Ishikawa (cell line): Measurements from ENCODE around the gene KCNK7.
A peak's percentile ranks its signal among the peaks of the same experiment; 100 is the strongest.

Source experiments
- CEBPB ChIP-seq: IDR thresholded peaks from 2 replicates; pipeline ENCODE4 v1.6.1; 2012
- CREB1 ChIP-seq: IDR thresholded peaks from 2 replicates; pipeline ENCODE4 v1.6.1; 2012; ENCODE audit warnings: low read depth
- EGR1 ChIP-seq: IDR thresholded peaks from 2 replicates; pipeline ENCODE4 v1.6.1; 2012
- EP300 ChIP-seq: IDR thresholded peaks from 2 replicates; pipeline ENCODE4 v1.6.1; 2012; ENCODE audit warnings: borderline replicate concordance
- FOXM1 ChIP-seq: IDR thresholded peaks from 2 replicates; pipeline ENCODE4 v1.6.1; 2012; ENCODE audit warnings: low read depth, borderline replicate concordance
- MAX ChIP-seq: IDR thresholded peaks from 2 replicates; pipeline ENCODE4 v1.6.1; 2012
- NFIC ChIP-seq: IDR thresholded peaks from 2 replicates; pipeline ENCODE4 v1.6.1; 2012
- RAD21 ChIP-seq: IDR thresholded peaks from 2 replicates; pipeline ENCODE4 v1.6.1; 2012; ENCODE audit warnings: low read depth
- REST ChIP-seq: IDR thresholded peaks from 2 replicates; pipeline ENCODE4 v1.6.1; 2012; ENCODE audit warnings: low read depth, mild to moderate bottlenecking
- TAF1 ChIP-seq: IDR thresholded peaks from 2 replicates; pipeline ENCODE4 v1.6.1; 2012; ENCODE audit warnings: low read depth, mild to moderate bottlenecking
- TCF12 ChIP-seq: IDR thresholded peaks from 2 replicates; pipeline ENCODE4 v1.6.1; 2012; ENCODE audit warnings: low read depth
- TEAD4 ChIP-seq: IDR thresholded peaks from 2 replicates; pipeline ENCODE4 v1.6.1; 2012
- YY1 ChIP-seq: IDR thresholded peaks from 2 replicates; pipeline ENCODE4 v1.6.1; 2012; ENCODE audit warnings: low read depth
- ZBTB7A ChIP-seq: IDR thresholded peaks from 2 replicates; pipeline ENCODE4 v1.6.1; 2012; ENCODE audit warnings: low read depth
- TF ChIP-seq, protein P1 (sequence below): IDR thresholded peaks from 2 replicates; pipeline ENCODE4 v1.6.1; 2012

KCNK7 gene

DNA sequence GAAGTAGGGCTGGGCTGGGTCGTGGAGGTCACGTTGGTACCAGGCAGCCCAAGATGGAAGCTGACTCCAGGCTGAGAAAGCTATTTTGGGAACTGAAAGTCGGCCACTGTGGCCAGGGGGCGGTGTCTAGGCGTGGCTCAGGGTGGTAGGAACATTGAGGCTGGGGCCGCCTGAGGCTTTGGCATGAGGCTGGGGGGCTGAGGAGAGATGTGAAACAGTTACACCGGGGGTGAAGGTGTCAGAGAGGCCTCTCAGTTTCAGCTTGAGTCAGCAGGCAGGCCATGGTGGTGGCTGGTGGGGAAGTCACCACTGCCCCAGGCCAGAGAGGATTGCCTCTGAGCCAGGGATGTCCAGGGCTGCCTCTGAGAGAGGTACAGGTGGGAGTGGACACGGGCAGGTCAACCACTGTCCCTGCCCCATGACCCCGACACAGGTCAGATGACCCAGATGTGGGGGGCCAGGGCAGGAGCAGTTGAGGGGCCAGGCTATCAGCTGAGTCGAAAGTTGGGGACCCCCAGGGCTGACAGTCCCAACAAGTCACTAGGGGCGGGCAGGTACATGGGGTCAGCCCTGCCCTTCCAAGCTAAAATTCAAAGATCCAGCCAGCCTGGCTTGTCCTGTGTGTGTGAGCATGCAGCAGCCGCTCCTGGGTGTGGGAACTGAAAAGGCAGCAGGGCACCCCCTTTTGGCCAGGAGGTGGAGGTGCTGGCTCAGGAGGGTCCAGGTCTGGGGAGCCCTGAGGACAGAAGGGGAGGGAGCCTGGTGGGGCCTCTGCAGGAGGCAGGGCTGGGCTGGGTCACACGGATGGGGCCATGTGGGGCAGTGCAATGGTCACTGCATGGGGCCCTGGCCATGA lies 7.2 kb downstream of the KCNK7 start:
- no peak for TF ChIP-seq CREB1
- TF ChIP-seq RAD21 = peak; percentile 58
- TF ChIP-seq, protein P1, sequence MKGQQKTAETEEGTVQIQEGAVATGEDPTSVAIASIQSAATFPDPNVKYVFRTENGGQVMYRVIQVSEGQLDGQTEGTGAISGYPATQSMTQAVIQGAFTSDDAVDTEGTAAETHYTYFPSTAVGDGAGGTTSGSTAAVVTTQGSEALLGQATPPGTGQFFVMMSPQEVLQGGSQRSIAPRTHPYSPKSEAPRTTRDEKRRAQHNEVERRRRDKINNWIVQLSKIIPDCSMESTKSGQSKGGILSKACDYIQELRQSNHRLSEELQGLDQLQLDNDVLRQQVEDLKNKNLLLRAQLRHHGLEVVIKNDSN = no peak

- TF ChIP-seq MAX (peak; percentile 43; the same call in 1 of the 2 replicates), NFIC (no peak)
These were observed 8.9 kb downstream of the KCNK7 start for GRCh38 chr11:65586676-65587075.

DNA sequence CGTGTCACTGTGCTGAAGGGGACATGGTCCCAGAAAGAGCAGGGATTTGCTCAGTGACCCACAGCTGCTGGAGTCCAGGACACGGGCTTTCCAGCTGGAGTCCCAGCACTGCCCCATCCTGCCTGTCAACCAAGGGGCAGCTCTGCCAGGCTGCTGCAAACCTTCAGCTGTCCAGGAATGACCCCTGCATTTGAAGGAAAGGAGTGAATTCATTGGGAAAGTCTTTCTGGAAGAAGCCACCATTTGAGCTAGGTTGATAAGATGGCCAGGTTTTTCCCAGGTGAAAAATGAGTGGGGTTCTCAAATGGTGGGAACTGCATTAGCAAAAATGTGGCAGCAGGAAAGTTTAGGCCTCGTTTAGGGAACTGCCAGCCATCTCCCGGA lies 9.4 kb downstream of the KCNK7 start:
- TF ChIP-seq YY1 (no peak), REST (no peak), TCF12 (no peak), TAF1 (no peak), EGR1 (no peak), EP300 (no peak), CEBPB (no peak), ZBTB7A (no peak), RAD21 (no peak), CREB1 (no peak), MAX (no peak), NFIC (no peak)
- TF ChIP-seq, protein P1 = no peak

DNA sequence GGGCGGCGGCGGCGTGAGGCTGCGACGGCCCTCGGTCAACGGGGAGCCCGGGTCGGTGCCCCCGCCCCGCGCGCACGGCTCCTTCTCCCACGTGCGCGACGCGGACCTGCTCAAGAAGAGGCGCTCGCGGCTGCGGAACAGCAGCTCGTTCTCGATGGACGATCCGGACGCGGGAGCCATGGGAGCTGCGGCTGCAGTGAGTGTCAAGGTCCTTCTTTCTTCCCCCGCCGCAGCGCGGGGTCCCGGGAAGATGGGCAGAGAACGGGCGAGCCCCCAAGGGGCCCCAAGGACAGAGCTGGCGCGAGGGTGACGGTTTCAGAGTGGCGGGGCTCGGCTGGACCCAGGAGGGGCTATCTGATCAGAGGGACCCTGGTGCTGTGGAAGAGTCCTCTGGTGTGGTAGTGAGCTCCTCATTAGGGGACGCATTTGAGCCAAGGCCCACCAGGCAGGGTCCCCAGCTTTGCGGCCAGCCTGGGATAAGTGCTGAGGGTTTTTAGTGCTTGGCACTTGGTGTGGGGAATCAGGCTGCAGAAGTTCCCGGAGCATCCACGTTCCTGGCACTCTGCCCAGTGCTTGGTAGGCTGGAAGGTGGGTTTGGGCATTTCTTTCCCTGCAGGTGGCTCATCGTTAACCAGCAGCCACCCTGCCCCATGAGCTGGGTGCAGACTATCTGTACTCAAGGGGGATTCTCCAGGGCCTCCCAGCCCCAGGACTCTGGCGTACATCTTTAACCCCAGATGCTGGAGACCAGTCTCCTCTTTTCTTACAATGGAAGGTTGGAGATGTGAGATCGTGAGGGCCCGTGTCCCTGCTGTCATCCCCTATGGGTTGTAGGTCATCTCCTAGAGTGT lies 10.0 kb downstream of the KCNK7 start:
- TF ChIP-seq TEAD4 (no peak), EP300 (no peak), FOXM1 (no peak), TAF1 (no peak), NFIC (no peak), CREB1 (no peak), TCF12 (no peak), CEBPB (no peak), EGR1 (no peak), MAX (no peak)

- TF ChIP-seq YY1 = no peak
- TF ChIP-seq RAD21 = no peak
- no peak for TF ChIP-seq TEAD4
- no peak for TF ChIP-seq CREB1
- TF ChIP-seq ZBTB7A = no peak
- no peak for TF ChIP-seq FOXM1
- TF ChIP-seq CEBPB = no peak
- no peak for TF ChIP-seq EP300
- TF ChIP-seq REST = no peak
- no peak for TF ChIP-seq EGR1
- no peak for TF ChIP-seq TAF1
- TF ChIP-seq MAX = no peak
- TF ChIP-seq TCF12 = no peak
- TF ChIP-seq NFIC = no peak
- TF ChIP-seq, protein P1 = no peak
These were observed 10.9 kb downstream of the KCNK7 start for GRCh38 chr11:65584723-65585171.
